Ascending aorta (tissue), 2 donors: ENCODE results near the gene ATP8A1. TPM values are rescaled to one million over a fixed set of nuclear protein-coding genes. Genes with fewer than 3 reads are reported as not detected.

ENCODE experiments used
- DNase-seq, 2 donors: peaks; one replicate each; pipeline ENCODE4 v3.0.0-alpha.2; 2019; ENCODE audit warnings: low spot score in 2 of 2
- H3K27ac ChIP-seq, 2 donors: fragments of 200-600 bp; sonication (generic); one replicate each; pipeline ENCODE4 v1.5.1; 2016 to 2017; ENCODE audit warnings: mild to moderate bottlenecking in 1 of 2
- H3K27me3 ChIP-seq: fragments of 200-600 bp; sonication (generic); one replicate; pipeline ENCODE4 v1.5.1; 2017
- H3K36me3 ChIP-seq, 2 donors: fragments of 200-600 bp; sonication (generic); one replicate each; pipeline ENCODE4 v1.5.1; 2016
- H3K4me1 ChIP-seq, 2 donors: fragments of 200-600 bp; sonication (generic); one replicate each; pipeline ENCODE4 v1.5.1; 2016 to 2017; ENCODE audit warnings: mild to moderate bottlenecking in 1 of 2
- H3K4me3 ChIP-seq, 2 donors: fragments of 200-600 bp; sonication (generic); one replicate each; pipeline ENCODE4 v1.5.1; 2016 to 2017; ENCODE audit warnings: mild to moderate bottlenecking in 1 of 2
- H3K9me3 ChIP-seq, 2 donors: fragments of 200-600 bp; sonication (generic); one replicate each; pipeline ENCODE4 v1.5.1; 2016
- CTCF ChIP-seq, 3 experiments: fragments of 200-600 bp in 2 of 3; fragments of 450-650 bp in 1 of 3; sonication (generic) in 2 of 3; IDR thresholded peaks; one replicate each; pipeline ENCODE4 v1.5.1; 2016 to 2019; ENCODE audit warnings: antibody characterized with exemption in 3 of 3, mild to moderate bottlenecking in 1 of 3, moderate library complexity in 1 of 3
- intact Hi-C: fragments of 100-400 bp; cut with DNase I; formaldehyde crosslinking; loops from one replicate; pipeline ENCODE4 v1.15.1; 2023
- total RNA-seq: library from RNA; depleted of rRNA; stranded (reverse); fragments of >200 nt; gene quantifications from one replicate; pipeline ENCODE4 v1.1.0, GENCODE V29; 2016

Gene ATP8A1
- total RNA-seq, 1 donor from 2014 or later: 11.4 TPM

DNA sequence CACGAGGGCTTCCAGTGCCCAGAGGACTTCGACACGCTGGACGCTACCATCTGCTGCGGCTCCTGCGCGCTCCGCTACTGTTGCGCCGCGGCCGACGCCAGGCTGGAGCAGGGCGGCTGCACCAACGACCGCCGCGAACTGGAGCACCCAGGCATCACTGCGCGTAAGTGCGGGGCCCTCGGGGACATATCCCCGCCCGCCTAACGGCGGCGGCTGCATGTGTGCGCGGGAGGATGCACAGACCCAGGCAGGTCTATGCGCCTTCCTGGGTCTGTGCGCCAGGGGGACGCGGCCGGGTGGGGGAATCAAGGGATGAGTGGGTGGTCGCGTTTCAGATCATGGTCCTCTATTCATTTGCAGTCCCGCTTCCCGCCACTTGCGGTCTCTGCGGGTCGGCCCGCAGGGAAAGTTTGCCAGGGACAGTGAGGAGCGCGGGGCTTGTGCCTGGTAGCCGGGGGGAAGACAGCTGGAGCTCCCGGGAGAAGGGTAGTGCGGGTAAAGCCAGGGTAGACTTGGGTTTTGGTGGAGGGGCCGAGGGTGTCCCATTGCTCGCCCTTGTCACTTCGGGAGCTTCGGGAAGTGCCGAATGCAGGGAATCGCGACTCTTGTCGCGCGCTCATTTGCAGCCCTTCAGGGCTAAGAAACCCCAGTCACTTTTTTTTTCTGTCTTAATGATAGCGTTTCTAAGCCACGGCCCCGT is 258.6 kb downstream of the ATP8A1 start:
- Histone ChIP-seq H3K27me3 (no peaks in the 10 kb centered on the region), H3K36me3 (no peaks in the 10 kb centered on the region), H3K9me3 (no peaks in the 10 kb centered on the region), H3K27ac (peak overlapping the region in 1 of 2 donors; percentile 20), H3K4me3 (peak overlapping the region; percentile 54 to 63), H3K4me1 (peaks cover 0 to 12% of the 10 kb centered on the region in 2 donors)
- peak in 1 of 3 experiments; percentile 9 for TF ChIP-seq CTCF (IDR thresholded peaks at IDR 0.05)
- DNase-seq: no peak
- intact Hi-C loops: loop anchor here (10.0 kb wide), 1 partner anchor 1554 kb away; no protein-coding TSS in a partner anchor

DNA sequence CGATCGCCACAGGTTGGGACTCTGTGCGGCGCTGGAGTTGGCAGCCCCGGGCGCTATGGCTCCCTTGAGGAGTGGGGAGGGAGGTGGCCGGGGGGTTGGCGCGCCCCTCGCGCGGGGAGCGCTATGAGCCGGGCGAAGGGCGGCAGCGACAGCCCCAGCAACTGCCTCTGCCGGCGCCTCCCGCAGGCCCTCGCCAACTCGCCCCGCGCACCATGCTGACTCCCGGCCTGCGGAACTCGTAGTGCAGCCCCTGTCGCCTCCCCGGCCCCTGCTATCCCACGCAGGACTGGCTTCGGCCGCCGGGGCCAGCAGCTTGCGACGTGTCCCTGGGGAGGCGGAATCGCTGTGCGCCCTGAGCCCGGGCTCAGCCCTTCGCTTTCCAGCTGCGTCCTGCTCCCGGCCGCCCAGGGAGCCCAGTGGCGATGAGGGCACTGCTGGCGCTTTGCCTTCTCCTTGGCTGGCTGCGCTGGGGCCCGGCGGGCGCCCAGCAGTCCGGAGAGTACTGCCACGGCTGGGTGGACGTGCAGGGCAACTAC is 259.2 kb downstream of the ATP8A1 start:
- Histone ChIP-seq H3K27me3 (no peaks in the 10 kb centered on the region), H3K36me3 (no peaks in the 10 kb centered on the region), H3K27ac (peak overlapping the region in 1 of 2 donors; percentile 20)

GRCh38 chr4:42396752-42397634 is 259.9 kb downstream of the ATP8A1 start, which contains the start of gene SHISA3:
Gene SHISA3 (plus strand): TSS chr4:42397488. CDS start chr4:42398057, 569 bp downstream.
- DNase-seq: peak in 1 of 2 donors; percentile 66
- intact Hi-C loops: loop anchor here (10.0 kb wide), 1 partner anchor 1552 kb away; no protein-coding TSS in a partner anchor
- Histone ChIP-seq H3K9me3 (no peaks in the 10 kb centered on the region), H3K36me3 (no peaks in the 10 kb centered on the region), H3K4me1 (peaks cover 0 to 12% of the 10 kb centered on the region in 2 donors), H3K27me3 (no peaks in the 10 kb centered on the region), H3K27ac (peak within 1 kb of the TSS in 1 of 2 donors; percentile 20), H3K4me3 (peak within 1 kb of the TSS; percentile 54 to 63)
- TF ChIP-seq CTCF (IDR thresholded peaks at IDR 0.05): no peak

More for the DNA sequence above, 259.2 kb downstream of the ATP8A1 start:
- no peak for TF ChIP-seq CTCF (IDR thresholded peaks at IDR 0.05)
- no peak for DNase-seq
- Histone ChIP-seq H3K4me1 (peaks cover 0 to 12% of the 10 kb centered on the region in 2 donors), H3K4me3 (peak overlapping the region; percentile 54 to 63), H3K9me3 (no peaks in the 10 kb centered on the region)
- intact Hi-C loops: loop anchor here (10.0 kb wide), 1 partner anchor 1553 kb away; no protein-coding TSS in a partner anchor

GRCh38 chr4:42396361-42396751 is 260.5 kb downstream of the ATP8A1 start:
- H3K4me3 ChIP-seq: peak overlapping the region in 1 of 2 donors; percentile 63
- no peak overlapping the region for H3K27ac ChIP-seq
- no peaks in the 10 kb centered on the region for H3K27me3 ChIP-seq
- intact Hi-C loops: loop anchor here (10.0 kb wide), 1 partner anchor 1552 kb away; no protein-coding TSS in a partner anchor
- no peak for DNase-seq
- H3K9me3 ChIP-seq: no peaks in the 10 kb centered on the region
- peaks cover 0 to 12% of the 10 kb centered on the region in 2 donors for H3K4me1 ChIP-seq
- H3K36me3 ChIP-seq: no peaks in the 10 kb centered on the region
- TF ChIP-seq CTCF (IDR thresholded peaks at IDR 0.05): no peak

DNA sequence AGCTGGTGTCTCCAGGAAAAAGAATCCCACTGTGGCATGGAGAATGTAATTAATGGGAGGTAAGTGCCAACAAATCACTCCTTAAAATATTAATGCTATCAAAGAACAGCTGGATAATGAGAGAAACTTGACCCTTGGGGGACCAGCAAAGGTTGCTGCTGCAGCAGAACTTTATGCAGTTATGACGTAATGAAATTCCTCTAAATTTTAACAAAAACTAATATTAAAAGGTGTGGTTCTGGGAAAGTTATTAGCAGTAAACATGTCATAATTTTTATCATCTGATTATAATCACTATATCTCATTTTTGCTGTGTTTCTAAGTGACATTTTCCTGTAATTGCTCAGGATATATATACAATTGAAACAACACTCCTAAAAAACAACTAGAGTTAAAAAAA is 261.3 kb downstream of the ATP8A1 start:
- TF ChIP-seq CTCF (IDR thresholded peaks at IDR 0.05): no peak
- intact Hi-C loops: loop anchor here (10.0 kb wide), 1 partner anchor 1551 kb away; no protein-coding TSS in a partner anchor
- no peak for DNase-seq
- Histone ChIP-seq H3K4me3 (no peak overlapping the region), H3K9me3 (no peaks in the 10 kb centered on the region), H3K27ac (no peak overlapping the region), H3K36me3 (no peaks in the 10 kb centered on the region), H3K4me1 (peaks cover 0 to 12% of the 10 kb centered on the region in 2 donors), H3K27me3 (no peaks in the 10 kb centered on the region)
